GM20000 (cell line): Measurements from ENCODE around the gene CD247.
A peak's percentile ranks its signal among the peaks of the same experiment; 100 is the strongest.

Source experiments
- DNase-seq: peaks from one replicate; pipeline ENCODE4 v3.0.0; 2012; ENCODE audit warnings: low spot score
- TF ChIP-seq, protein P1 (sequence below): IDR thresholded peaks from 2 replicates; pipeline ENCODE4 v1.5.1; 2012; ENCODE audit warnings: mild to moderate bottlenecking, control low read depth; ENCODE audit errors: extremely low read depth, missing control alignments

CD247 gene

DNA sequence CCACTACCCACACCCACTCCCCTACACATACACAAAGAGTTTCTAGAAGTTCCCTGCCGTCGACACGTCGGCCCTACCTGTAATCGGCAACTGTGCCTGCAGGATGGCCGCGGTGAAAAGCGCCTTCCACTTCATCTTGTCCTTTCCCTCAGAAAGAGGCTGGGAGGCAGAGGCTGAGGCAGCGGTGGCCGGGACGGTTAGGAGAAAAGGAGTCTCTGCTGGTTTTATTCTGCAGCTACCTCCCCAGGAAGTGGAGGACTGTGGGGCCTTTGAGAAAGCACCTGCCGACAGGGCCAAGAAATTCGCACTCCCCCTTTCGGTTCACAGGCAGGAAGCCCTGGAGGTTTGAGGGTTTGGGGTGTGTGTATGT lies at the start of gene CD247:
TSS of gene CD247 (minus strand) at position 199 of the 370 bp plus-strand sequence. CDS start at position 135, 64 bp downstream.
- TF ChIP-seq, protein P1, sequence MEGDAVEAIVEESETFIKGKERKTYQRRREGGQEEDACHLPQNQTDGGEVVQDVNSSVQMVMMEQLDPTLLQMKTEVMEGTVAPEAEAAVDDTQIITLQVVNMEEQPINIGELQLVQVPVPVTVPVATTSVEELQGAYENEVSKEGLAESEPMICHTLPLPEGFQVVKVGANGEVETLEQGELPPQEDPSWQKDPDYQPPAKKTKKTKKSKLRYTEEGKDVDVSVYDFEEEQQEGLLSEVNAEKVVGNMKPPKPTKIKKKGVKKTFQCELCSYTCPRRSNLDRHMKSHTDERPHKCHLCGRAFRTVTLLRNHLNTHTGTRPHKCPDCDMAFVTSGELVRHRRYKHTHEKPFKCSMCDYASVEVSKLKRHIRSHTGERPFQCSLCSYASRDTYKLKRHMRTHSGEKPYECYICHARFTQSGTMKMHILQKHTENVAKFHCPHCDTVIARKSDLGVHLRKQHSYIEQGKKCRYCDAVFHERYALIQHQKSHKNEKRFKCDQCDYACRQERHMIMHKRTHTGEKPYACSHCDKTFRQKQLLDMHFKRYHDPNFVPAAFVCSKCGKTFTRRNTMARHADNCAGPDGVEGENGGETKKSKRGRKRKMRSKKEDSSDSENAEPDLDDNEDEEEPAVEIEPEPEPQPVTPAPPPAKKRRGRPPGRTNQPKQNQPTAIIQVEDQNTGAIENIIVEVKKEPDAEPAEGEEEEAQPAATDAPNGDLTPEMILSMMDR: no peak
- peak; percentile 41 for DNase-seq

DNA sequence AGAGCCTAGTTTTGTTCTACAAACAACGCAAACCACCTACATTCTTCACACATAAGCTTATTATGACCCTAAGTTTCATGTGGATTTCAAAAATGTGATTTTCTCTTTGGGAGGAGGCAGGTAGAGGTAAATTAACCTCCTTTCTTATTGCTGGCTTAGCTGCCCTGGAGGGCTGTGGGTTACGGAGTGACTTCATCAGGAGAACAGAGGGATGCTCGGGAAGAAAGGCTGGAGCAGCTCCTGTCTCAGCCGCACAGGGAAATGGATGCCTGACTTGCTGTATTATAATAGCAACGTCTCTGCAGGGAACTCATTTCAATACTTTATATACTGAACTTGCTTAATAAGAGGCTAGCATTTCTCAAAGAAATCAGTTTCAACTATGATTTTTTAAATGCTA lies 49.3 kb upstream of the CD247 start:
- TF ChIP-seq, protein P1: no peak
- no peak for DNase-seq

DNA sequence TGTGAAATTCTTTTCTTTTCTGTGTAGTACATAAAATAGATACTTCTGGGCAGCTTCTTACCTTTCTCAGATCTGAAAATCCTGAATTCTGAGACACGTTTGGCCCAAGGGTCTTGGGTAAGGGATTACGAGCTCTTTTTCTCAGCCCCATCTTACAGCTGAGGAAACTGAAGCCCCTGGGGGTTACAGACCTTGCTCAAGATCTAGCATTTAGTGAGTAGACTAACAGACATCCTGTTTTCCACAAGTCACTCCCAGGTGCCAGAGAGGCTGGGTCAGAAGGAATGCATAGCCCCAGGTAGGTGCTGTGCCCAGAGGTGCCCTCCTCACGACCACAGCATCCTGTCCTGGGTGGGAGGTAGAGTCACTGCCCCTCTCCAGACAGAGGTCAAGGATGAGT lies 48.4 kb upstream of the CD247 start:
- TF ChIP-seq, protein P1: no peak
- no peak for DNase-seq

DNA sequence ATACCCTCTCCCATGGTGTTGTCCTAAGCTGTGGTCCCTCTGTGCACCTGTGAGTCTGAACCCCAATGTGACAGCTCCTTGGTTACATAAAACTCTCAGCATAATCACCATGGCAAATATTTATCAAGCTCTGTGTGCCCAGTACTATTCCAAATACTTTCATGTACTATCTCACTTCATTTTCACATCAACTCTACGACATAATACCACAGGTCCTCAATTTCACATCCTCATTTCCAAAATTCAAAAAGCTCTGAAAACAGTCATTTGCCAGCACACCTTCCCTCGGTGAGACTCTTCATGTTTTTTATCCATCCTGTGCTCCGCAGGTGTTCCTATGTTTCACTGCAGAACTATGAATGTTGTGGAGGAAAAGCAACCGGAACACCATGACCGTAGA lies 47.6 kb upstream of the CD247 start:
- TF ChIP-seq, protein P1: no peak
- DNase-seq: no peak

DNA sequence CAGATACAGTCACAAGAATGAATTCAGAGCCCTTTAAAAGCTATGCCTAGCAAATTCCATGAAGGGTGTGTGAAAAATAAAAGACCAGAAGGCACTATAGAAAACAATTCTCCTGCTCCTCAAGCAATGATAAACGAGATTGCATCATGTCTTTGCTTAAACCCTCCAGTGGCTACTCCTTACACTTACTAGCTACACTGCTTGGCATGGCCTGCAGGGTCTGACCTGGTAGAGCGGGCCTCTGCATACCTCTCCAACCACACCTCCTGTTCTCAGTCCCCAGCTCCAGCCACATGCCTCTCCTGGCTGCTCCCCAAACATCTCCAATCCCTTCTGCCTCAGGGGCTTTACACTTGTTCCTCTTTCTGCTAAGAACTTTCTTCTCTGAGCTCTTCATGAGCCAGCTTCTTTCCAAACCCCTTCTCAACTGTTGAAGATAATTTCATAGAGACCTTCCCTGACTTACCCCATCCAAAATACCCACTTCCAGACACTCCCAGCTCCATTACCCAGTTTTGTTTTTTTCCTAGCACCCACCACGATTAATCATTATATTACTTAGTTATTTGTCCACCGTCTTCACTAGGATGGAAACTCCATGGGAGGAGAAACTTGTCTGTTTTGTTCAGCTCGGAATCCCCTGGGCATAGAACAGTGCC lies 46.4 kb upstream of the CD247 start:
- TF ChIP-seq, protein P1: no peak

DNA sequence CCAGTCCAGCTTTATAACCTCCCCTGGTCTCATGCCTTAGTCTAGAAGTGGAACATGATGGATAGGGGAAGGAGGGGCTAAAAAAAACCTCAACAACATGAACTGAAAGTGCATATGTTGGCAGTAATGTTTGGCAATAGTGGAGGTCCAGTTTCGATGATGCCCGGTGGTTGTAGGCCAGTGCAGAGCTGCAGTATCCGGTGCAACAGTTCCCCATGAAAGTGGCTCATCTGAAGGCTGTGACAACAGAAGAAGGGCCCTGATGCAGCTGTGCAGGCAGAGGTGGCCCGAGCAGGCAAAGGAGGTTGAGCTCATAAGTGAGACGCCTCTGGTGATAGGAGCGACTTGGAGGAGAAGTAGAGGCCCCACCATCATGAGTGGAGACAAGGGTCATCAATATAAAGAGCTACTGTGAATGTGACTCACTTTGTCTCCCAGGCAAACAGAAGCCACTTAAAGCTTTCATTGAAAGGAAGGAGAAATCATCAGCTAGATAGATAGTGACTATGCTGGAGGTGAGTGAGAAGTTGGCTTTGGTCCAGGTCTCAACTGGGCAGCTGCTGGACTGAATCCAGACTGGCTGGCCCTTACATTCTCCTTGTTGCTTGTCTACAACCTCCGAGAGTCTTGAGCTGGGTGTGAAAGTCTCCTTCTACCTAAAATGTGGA lies 45.4 kb upstream of the CD247 start:
- TF ChIP-seq, protein P1: no peak
- no peak for DNase-seq

More for the DNA sequence above, 46.4 kb upstream of the CD247 start:
- no peak for DNase-seq

DNA sequence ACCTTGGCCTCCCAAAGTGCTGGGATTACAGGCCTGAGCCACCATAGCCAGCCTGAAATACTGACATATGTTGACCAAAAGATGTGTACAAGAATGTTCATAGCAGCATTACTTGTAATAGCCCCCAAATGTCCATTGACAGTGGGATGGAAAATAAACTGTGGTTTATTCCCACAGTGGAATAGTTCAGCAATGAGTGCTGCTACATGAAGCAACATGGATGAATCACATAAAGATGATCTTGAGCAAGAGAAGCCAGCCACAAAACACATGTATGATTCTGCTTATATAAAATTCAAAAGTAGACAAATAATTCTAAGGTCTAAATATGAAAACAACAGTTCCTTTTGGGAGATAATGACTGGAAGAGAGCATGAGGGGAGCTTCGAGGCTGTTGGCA lies 44.4 kb upstream of the CD247 start:
- DNase-seq: no peak
- TF ChIP-seq, protein P1: no peak
